SK-N-SH treated with all-trans-retinoic acid at 6 μM for 48 hours (cell line): ENCODE results near the gene ZNF473.

Experiments
- ARNTL ChIP-seq: fragments of 450-650 bp; formaldehyde crosslinking; IDR thresholded peaks from 2 replicates; pipeline ENCODE4 v1.5.0; 2020; ENCODE audit warnings: low read depth, mild to moderate bottlenecking, moderate library complexity, borderline replicate concordance
- BACH2 ChIP-seq: fragments of 250-450 bp; sonication (Bioruptor Pico); IDR thresholded peaks from 2 replicates; pipeline ENCODE4 v1.9.0; 2021; ENCODE audit warnings: mild to moderate bottlenecking, borderline replicate concordance
- CSDC2 ChIP-seq: fragments of 250-450 bp; sonication (Bioruptor Pico); IDR thresholded peaks from 2 replicates; pipeline ENCODE4 v1.5.0; 2020; ENCODE audit warnings: mild to moderate bottlenecking, moderate library complexity
- ZC3H10 ChIP-seq: fragments of 250-450 bp; sonication (Bioruptor Pico); IDR thresholded peaks from 2 replicates; pipeline ENCODE4 v1.5.1; 2021; ENCODE audit warnings: mild to moderate bottlenecking, moderate library complexity
- ZFP3 ChIP-seq: fragments of 250-450 bp; sonication (Bioruptor Pico); IDR thresholded peaks from 2 replicates; pipeline ENCODE4 v1.5.0; 2020; ENCODE audit warnings: mild to moderate bottlenecking, moderate library complexity
- ZFP30 ChIP-seq: fragments of 450-650 bp; formaldehyde crosslinking; IDR thresholded peaks from 2 replicates; pipeline ENCODE4 v1.5.0; 2022; ENCODE audit warnings: mild to moderate bottlenecking, moderate library complexity
- TF ChIP-seq, protein P1 (sequence below): fragments of 250-450 bp; sonication (Bioruptor Pico); IDR thresholded peaks from 2 replicates; pipeline ENCODE4 v1.5.1; 2020; ENCODE audit warnings: low read depth, mild to moderate bottlenecking, moderate library complexity

- no peak for TF ChIP-seq ZC3H10
- TF ChIP-seq CSDC2 (CRISPR knock-in tag), result no peak
- TF ChIP-seq, protein P1, sequence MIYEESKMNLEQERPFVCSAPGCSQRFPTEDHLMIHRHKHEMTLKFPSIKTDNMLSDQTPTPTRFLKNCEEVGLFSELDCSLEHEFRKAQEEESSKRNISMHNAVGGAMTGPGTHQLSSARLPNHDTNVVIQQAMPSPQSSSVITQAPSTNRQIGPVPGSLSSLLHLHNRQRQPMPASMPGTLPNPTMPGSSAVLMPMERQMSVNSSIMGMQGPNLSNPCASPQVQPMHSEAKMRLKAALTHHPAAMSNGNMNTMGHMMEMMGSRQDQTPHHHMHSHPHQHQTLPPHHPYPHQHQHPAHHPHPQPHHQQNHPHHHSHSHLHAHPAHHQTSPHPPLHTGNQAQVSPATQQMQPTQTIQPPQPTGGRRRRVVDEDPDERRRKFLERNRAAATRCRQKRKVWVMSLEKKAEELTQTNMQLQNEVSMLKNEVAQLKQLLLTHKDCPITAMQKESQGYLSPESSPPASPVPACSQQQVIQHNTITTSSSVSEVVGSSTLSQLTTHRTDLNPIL (CRISPR knock-in tag), result no peak
- TF ChIP-seq ZFP3 (CRISPR knock-in tag), result no peak
- no peak for TF ChIP-seq ARNTL
- TF ChIP-seq ZFP30 (CRISPR knock-in tag), result no peak
- TF ChIP-seq BACH2 (CRISPR knock-in tag), result no peak
Measured at GRCh38 chr19:49978324-49978723, 47.5 kb upstream of the ZNF473 start.
